ENCODE data around the gene MANBA. TPM values are rescaled to one million over a fixed set of nuclear protein-coding genes. Genes with fewer than 3 reads are reported as not detected.
A peak's percentile ranks its signal among the peaks of the same experiment; 100 is the strongest.

MANBA gene
- total and polyA plus RNA-seq, 2 of the 13 experiments (the other 11 are each of a cell fraction or from before 2014, with no cell fraction given) = 11.7 to 33.3 TPM

GRCh38 chr4:102620697-102621497, 139.9 kb downstream of the MANBA start (continued):
- TF ChIP-seq ZNF775 (CRISPR knock-in tag; IDR thresholded peaks at IDR 0.05; ENCODE audit: borderline replicate concordance) (no peak), ZC3H4 (CRISPR knock-in tag; IDR thresholded peaks at IDR 0.05; ENCODE audit: borderline replicate concordance) (no peak), ZNF34 (CRISPR knock-in tag; IDR thresholded peaks at IDR 0.05; ENCODE audit: borderline replicate concordance) (no peak), ZFP82 (CRISPR knock-in tag; IDR thresholded peaks at IDR 0.05; ENCODE audit: borderline replicate concordance) (no peak), ZNF670 (CRISPR knock-in tag; IDR thresholded peaks at IDR 0.05; ENCODE audit: borderline replicate concordance) (no peak), POGK (CRISPR knock-in tag; conservative IDR thresholded peaks at IDR 0.05) (0 out of 2 replicates have a peak, but pooled peaks have one; percentile 35), SNAPC4 (CRISPR knock-in tag; IDR thresholded peaks at IDR 0.05) (no peak), HNRNPUL1 (IDR thresholded peaks at IDR 0.05; ENCODE audit: low read depth, low read length) (no peak), ZNF576 (CRISPR knock-in tag; IDR thresholded peaks at IDR 0.05) (no peak), HMGA1 (CRISPR knock-in tag; conservative IDR thresholded peaks at IDR 0.05) (no peak), ZNF296 (CRISPR knock-in tag; conservative IDR thresholded peaks at IDR 0.05) (no peak), ETV6 (CRISPR knock-in tag; conservative IDR thresholded peaks at IDR 0.05) (no peak), ASH2L (IDR thresholded peaks at IDR 0.05; ENCODE audit: insufficient read length, low read depth, low read length) (peak; percentile 98), HNF4G (IDR thresholded peaks at IDR 0.05; ENCODE audit: borderline replicate concordance, low read depth, low read length) (peak; percentile 85), HNF4G (CRISPR knock-in tag; IDR thresholded peaks at IDR 0.05; ENCODE audit: borderline replicate concordance, low read depth) (peak; percentile 17; the same call in 1 of the 2 replicates), MTA3 (CRISPR knock-in tag; IDR thresholded peaks at IDR 0.05) (no peak), ZNF138 (CRISPR knock-in tag; IDR thresholded peaks at IDR 0.05; ENCODE audit: low read depth) (no peak), NFYC (CRISPR knock-in tag; IDR thresholded peaks at IDR 0.05) (no peak), KDM5A (IDR thresholded peaks at IDR 0.05; ENCODE audit: borderline replicate concordance, low read length) (no peak; the same call in 1 of the 2 replicates), YEATS2 (CRISPR knock-in tag; IDR thresholded peaks at IDR 0.05; ENCODE audit: borderline replicate concordance) (no peak), PHF5A (CRISPR knock-in tag; IDR thresholded peaks at IDR 0.05; ENCODE audit: low read depth, unreplicated experiment) (no peak), ELF3 (CRISPR knock-in tag; IDR thresholded peaks at IDR 0.05) (peak; percentile 54), HIVEP1 (CRISPR knock-in tag; IDR thresholded peaks at IDR 0.05) (no peak)
